ENCODE results near the gene TMPRSS5. TPM values are rescaled to one million over a fixed set of nuclear protein-coding genes. Genes with fewer than 3 reads are reported as not detected.

The TMPRSS5 gene
- total RNA-seq, 2 experiments from 2014 or later = 0.43 to 1.00 TPM

DNA sequence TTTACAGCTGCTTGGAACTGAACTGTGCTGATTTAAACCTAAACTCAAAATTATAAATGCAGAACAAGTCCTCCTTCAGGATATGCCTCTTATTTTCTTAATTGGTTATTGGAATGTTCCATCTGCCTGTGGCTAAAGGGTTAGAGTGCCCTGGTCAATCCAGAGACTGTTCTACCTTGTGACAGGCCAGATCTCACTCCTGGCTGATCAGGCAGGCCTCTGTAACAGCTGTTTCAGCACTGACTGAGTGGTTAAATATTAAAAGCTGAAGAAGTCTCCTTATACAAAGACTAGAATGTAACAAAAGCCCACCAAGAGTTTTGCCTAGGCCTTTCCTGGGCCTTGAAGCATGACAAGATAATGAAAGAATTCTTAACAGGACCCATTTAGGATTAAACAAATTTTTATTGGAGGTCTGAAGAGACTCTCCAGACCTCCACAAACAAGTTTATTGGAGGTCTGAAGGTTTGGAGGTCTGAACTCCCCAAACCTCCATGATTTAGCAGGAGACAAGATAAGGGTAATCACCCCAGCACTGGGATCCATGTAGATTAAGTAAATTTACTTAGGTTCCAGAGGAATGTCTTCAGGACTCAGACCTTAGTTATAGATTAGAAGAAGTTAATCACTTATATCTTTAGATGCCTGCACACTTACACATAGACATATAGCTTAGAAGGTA lies 35.8 kb downstream of the TMPRSS5 start:
- peaks cover 2% of the 10 kb centered on the region for H3K9me3 Mint-ChIP-seq
- H3K27ac Mint-ChIP-seq = no peak overlapping the region
- no peaks in the 10 kb centered on the region for H3K36me3 Mint-ChIP-seq
- POLR2A ChIA-PET = no interaction called here
- H3K27me3 Mint-ChIP-seq = peaks cover 16% of the 10 kb centered on the region
- no peaks in the 10 kb centered on the region for H3K4me1 Mint-ChIP-seq
- ATAC-seq (ENCODE audit: low read depth) = no peak
- no peak overlapping the region for H3K4me3 Mint-ChIP-seq
- no peak for DNase-seq

GRCh38 chr11:113668255-113668654 lies 37.9 kb downstream of the TMPRSS5 start:
- Mint-ChIP-seq H3K27ac (no peak overlapping the region), H3K4me3 (no peak overlapping the region), H3K9me3 (peaks cover 2% of the 10 kb centered on the region), H3K36me3 (no peaks in the 10 kb centered on the region), H3K4me1 (no peaks in the 10 kb centered on the region), H3K27me3 (peaks cover 13% of the 10 kb centered on the region)
- ATAC-seq (ENCODE audit: low read depth) (no peak), DNase-seq (no peak)
- POLR2A ChIA-PET = no interaction called here

DNA sequence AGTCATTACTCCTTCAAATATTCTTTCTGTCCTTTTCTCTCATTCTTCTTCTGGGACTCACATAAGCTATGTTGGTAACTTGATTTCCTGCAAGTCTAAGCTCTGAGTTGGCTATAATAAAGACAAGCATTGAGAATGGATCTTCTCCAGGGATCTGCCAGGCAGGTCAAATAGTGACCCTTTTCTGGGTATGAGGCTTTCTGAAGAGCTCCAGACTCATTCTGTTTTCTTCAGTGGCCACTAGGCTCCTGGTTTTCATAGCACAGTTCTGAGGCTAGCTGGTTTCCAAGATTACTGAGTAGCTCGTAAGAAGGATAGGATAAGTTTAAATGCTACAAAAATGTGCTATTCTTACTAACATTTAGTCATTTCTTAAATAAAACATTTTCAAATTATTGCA lies 38.3 kb downstream of the TMPRSS5 start:
- Mint-ChIP-seq H3K27me3 (peaks cover 13% of the 10 kb centered on the region), H3K4me3 (no peak overlapping the region)

DNA sequence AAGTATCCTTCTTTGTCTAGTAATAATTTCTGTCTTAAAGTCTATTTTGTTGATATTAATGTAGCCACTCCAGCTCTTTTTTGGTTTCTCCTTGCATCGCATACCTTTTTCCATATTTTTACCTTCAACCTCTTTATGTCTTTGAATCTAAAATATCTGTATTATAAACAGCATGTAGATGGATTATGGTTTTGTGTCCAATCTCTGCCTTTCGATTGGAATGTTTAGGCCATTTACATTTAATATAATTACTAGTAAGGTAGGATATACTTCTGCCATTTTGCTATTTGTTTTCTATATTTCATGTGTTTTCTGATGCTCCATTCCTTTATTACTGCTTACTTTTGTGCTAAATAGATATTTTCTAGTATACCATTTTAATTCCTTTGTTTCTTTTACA lies 39.5 kb downstream of the TMPRSS5 start:
- no peaks in the 10 kb centered on the region for H3K4me1 Mint-ChIP-seq
- H3K4me3 Mint-ChIP-seq = no peak overlapping the region
- H3K27me3 Mint-ChIP-seq = peaks cover 13% of the 10 kb centered on the region
- H3K9me3 Mint-ChIP-seq = peaks cover 2% of the 10 kb centered on the region
- POLR2A ChIA-PET = no interaction called here
- DNase-seq = no peak
- ATAC-seq (ENCODE audit: low read depth) = no peak
- no peak overlapping the region for H3K27ac Mint-ChIP-seq
- no peaks in the 10 kb centered on the region for H3K36me3 Mint-ChIP-seq

More for the DNA sequence above, 38.3 kb downstream of the TMPRSS5 start:
- H3K9me3 Mint-ChIP-seq = peaks cover 2% of the 10 kb centered on the region
- POLR2A ChIA-PET = no interaction called here
- H3K27ac Mint-ChIP-seq = no peak overlapping the region
- no peaks in the 10 kb centered on the region for H3K4me1 Mint-ChIP-seq
- no peak for DNase-seq
- no peak for ATAC-seq (ENCODE audit: low read depth)
- no peaks in the 10 kb centered on the region for H3K36me3 Mint-ChIP-seq

- Mint-ChIP-seq H3K4me1 (no peaks in the 10 kb centered on the region), H3K9me3 (peaks cover 2% of the 10 kb centered on the region), H3K27me3 (peaks cover 11% of the 10 kb centered on the region), H3K4me3 (no peak overlapping the region), H3K27ac (no peak overlapping the region), H3K36me3 (no peaks in the 10 kb centered on the region)
- POLR2A ChIA-PET = no interaction called here
- no peak for ATAC-seq (ENCODE audit: low read depth)
- DNase-seq = no peak
Measured at GRCh38 chr11:113664981-113665710, 41.0 kb downstream of the TMPRSS5 start.

DNA sequence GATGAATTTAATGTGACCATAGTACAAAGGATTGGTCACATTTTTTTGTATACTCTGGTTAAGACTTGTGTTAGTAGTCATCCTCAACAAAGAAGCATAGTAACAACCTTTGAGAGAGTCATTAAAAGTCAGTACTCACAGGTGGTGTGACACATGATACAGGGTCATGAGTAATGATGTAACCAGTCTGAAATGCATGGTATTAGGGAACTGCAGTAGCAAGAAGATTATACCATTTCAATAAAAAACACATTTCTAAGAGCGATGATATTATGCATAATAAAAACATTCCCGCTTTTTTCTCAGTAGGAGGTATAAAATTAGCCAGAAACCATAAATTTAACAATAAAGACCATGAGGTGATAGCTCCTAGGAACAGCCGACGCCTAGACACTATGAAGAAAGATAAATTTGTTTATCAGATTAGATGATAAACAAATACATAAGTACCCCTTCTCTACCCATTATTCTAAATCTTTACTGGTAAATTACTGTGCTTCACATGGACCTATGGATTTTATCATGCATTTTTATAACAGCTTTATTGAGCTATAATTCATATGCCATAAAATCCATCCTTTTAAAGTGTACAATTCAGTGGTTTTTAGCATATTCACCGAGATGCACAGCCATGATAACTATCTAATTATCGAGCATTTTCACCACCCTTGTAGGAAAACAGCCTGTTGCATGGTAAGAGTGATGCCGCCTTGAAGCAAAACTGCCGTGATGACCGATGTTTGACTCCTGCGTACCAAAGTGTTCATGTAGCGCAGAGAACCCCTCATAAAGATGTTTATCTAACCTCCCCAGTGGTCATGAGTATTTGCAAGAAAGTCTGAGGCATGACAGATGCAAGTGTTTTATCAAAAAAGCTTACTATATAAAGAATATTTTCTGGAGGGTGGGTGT lies 41.8 kb downstream of the TMPRSS5 start:
- POLR2A ChIA-PET = no interaction called here
- Mint-ChIP-seq H3K4me3 (no peak overlapping the region), H3K27ac (no peak overlapping the region), H3K4me1 (no peaks in the 10 kb centered on the region), H3K36me3 (no peaks in the 10 kb centered on the region), H3K9me3 (peaks cover 2% of the 10 kb centered on the region), H3K27me3 (peaks cover 11% of the 10 kb centered on the region)
- DNase-seq (no peak), ATAC-seq (ENCODE audit: low read depth) (no peak)

DNA sequence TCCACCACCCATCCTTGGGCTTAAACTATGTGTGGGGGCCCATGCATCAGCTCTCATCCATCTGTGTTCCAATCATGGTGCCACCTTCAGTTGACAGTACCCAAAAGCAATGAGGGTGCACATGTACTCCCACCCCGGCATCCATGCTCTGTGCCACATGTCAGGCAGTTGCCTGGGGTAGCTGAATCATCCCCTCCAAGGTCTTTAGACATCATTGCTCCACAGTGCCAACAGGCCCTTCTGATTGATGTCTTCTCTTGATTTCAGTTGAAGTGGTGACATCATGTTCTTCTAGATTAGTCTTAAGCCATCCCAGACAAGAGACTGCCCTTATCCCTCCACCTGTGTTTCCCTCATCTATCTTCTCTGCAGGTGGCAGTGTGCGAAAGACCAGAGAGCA lies 42.5 kb downstream of the TMPRSS5 start:
- no peak overlapping the region for H3K4me3 Mint-ChIP-seq
- POLR2A ChIA-PET = no interaction called here
- H3K9me3 Mint-ChIP-seq = peaks cover 2% of the 10 kb centered on the region
- ATAC-seq (ENCODE audit: low read depth) (no peak), DNase-seq (no peak)
- no peaks in the 10 kb centered on the region for H3K4me1 Mint-ChIP-seq
- H3K27ac Mint-ChIP-seq = no peak overlapping the region
- peaks cover 8% of the 10 kb centered on the region for H3K27me3 Mint-ChIP-seq
- H3K36me3 Mint-ChIP-seq = no peaks in the 10 kb centered on the region

- ATAC-seq (ENCODE audit: low read depth) = no peak
Measured at GRCh38 chr11:113655771-113656170, 50.3 kb downstream of the TMPRSS5 start.

DNA sequence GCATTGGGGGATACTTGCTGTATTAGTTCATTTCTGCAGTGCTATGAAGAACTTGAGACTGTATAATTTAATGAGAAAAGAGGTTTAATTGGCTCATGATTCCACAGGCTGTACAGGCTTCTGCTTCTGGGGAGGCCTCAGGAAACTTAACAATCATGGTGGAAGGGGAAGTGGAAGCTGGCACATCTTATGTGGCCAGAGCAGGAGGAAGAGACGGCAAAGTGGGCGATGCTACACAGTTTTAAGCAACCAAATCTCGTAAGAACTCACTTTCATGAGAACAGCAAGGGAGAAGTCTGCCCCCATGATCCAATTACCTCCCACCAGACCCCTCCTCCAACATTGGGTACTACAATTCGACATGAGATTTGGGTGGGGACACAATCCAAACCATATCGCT lies 55.1 kb downstream of the TMPRSS5 start:
- Mint-ChIP-seq H3K36me3 (no peaks in the 10 kb centered on the region), H3K9me3 (no peaks in the 10 kb centered on the region), H3K4me3 (no peak overlapping the region), H3K27ac (no peak overlapping the region), H3K4me1 (no peaks in the 10 kb centered on the region), H3K27me3 (peaks cover 3% of the 10 kb centered on the region)
- POLR2A ChIA-PET = no interaction called here
- ATAC-seq (ENCODE audit: low read depth) = no peak
- no peak for DNase-seq

More at GRCh38 chr11:113655771-113656170, 50.3 kb downstream of the TMPRSS5 start:
- H3K36me3 Mint-ChIP-seq = no peaks in the 10 kb centered on the region
- no peak overlapping the region for H3K27ac Mint-ChIP-seq
- POLR2A ChIA-PET = no interaction called here
- DNase-seq = no peak
- H3K9me3 Mint-ChIP-seq = no peaks in the 10 kb centered on the region
- H3K4me1 Mint-ChIP-seq = no peaks in the 10 kb centered on the region
- H3K4me3 Mint-ChIP-seq = no peak overlapping the region
- no peaks in the 10 kb centered on the region for H3K27me3 Mint-ChIP-seq

DNA sequence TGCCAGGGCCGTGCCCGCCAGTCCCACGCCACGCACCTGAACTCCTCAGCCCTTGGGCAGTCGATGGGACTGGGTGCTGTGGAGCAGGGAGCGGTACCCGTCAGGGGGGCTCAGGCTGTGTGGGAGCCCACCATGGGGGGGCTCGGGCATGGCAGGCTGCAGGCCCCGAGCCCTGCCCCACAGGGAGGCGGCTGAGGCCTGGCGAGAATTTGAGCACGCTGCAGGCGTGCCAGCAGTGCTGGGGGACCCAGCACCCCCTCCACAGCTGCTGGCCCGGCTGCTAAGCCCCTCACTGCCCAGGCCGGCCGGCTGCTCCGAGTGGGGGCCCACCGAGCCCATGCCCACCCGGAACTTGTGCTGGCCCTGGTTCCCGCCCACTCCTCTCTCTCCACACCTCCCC lies 56.8 kb downstream of the TMPRSS5 start:
- Mint-ChIP-seq H3K27me3 (peaks cover 5% of the 10 kb centered on the region), H3K27ac (no peak overlapping the region), H3K36me3 (no peaks in the 10 kb centered on the region), H3K9me3 (no peaks in the 10 kb centered on the region), H3K4me3 (no peak overlapping the region), H3K4me1 (no peaks in the 10 kb centered on the region)
- DNase-seq (no peak), ATAC-seq (ENCODE audit: low read depth) (no peak)
- POLR2A ChIA-PET = no interaction called here

DNA sequence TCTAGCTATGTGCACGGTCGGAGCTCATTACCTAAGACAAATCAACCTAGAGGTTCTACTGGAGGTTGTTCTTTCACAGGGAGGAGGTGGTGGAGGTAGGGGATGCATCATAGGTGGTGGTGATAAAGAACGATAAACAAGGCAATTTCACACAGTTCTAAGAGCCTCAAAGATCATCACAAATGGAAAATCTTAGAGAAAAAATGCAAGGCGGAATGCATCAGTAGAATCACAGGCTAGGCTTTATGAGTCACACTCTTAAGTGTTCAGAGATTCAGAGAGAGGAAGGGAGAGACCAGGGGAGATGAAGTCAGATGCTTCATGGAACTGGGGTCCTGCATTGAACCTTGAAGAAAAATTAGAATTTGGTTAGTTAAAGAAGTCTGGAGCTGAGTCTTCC lies 58.3 kb downstream of the TMPRSS5 start:
- no peaks in the 10 kb centered on the region for H3K36me3 Mint-ChIP-seq
- no peak overlapping the region for H3K4me3 Mint-ChIP-seq
- DNase-seq = no peak
- ATAC-seq (ENCODE audit: low read depth) = no peak
- POLR2A ChIA-PET = no interaction called here
- H3K27ac Mint-ChIP-seq = no peak overlapping the region
- no peaks in the 10 kb centered on the region for H3K4me1 Mint-ChIP-seq
- H3K9me3 Mint-ChIP-seq = no peaks in the 10 kb centered on the region
- H3K27me3 Mint-ChIP-seq = peaks cover 7% of the 10 kb centered on the region

- peaks cover 7% of the 10 kb centered on the region for H3K27me3 Mint-ChIP-seq
- no peak overlapping the region for H3K27ac Mint-ChIP-seq
- DNase-seq (no peak), ATAC-seq (ENCODE audit: low read depth) (no peak)
- no peaks in the 10 kb centered on the region for H3K4me1 Mint-ChIP-seq
- no peaks in the 10 kb centered on the region for H3K9me3 Mint-ChIP-seq
- POLR2A ChIA-PET = no interaction called here
- no peak overlapping the region for H3K4me3 Mint-ChIP-seq
- H3K36me3 Mint-ChIP-seq = no peaks in the 10 kb centered on the region
Measured at GRCh38 chr11:113647108-113647507, 59.0 kb downstream of the TMPRSS5 start.

GRCh38 chr11:113645593-113646349 lies 60.3 kb downstream of the TMPRSS5 start:
- Mint-ChIP-seq H3K4me3 (no peak overlapping the region), H3K36me3 (no peaks in the 10 kb centered on the region), H3K27ac (no peak overlapping the region), H3K9me3 (no peaks in the 10 kb centered on the region), H3K27me3 (peaks cover 10% of the 10 kb centered on the region), H3K4me1 (no peaks in the 10 kb centered on the region)
- POLR2A ChIA-PET = no interaction called here
- no peak for ATAC-seq (ENCODE audit: low read depth)
- DNase-seq = no peak
